ENCODE results near the gene SDR42E2.
"Not testable (repeated sequence)": the region's sequence is repeated elsewhere in the genome, so short reads cannot be mapped to it uniquely, and the experiment has no call there.

SDR42E2 gene

DNA sequence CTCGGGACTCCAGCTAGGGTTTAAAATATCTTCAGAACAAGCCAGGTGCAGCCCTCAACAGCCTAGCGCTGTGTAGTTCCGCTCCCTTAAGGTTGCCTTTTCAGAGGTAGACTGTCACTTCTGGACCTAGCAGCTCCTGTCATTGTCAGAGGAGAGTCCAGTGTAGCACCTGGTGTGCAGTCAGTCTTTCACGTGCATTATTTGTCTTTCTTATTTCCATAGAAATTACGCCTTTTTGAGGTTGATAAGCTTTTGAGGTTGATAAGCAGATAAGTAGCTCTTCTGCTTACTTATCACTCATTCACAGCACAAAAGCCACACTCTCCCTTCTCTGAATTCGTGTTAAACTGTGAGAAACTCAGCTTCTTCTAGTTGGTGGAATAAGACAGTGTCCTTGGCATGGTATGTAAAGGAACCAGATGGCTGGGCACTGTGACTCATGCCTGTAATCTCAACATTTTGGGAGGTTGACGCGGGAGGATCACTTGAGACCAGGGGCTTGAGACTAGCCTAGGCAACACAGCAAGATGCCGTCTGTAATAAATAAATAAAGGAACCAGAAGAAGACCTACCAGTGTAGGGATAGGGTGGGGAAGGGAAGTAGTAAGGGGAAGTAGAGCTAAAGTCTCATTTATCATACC lies 54.0 kb downstream of the SDR42E2 start:
- TF ChIP-seq, protein P1, sequence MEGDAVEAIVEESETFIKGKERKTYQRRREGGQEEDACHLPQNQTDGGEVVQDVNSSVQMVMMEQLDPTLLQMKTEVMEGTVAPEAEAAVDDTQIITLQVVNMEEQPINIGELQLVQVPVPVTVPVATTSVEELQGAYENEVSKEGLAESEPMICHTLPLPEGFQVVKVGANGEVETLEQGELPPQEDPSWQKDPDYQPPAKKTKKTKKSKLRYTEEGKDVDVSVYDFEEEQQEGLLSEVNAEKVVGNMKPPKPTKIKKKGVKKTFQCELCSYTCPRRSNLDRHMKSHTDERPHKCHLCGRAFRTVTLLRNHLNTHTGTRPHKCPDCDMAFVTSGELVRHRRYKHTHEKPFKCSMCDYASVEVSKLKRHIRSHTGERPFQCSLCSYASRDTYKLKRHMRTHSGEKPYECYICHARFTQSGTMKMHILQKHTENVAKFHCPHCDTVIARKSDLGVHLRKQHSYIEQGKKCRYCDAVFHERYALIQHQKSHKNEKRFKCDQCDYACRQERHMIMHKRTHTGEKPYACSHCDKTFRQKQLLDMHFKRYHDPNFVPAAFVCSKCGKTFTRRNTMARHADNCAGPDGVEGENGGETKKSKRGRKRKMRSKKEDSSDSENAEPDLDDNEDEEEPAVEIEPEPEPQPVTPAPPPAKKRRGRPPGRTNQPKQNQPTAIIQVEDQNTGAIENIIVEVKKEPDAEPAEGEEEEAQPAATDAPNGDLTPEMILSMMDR (IDR thresholded peaks at IDR 0.05; ENCODE audit: low read depth, low read length, missing control alignments), result no peak
- in situ Hi-C loops (cut with HindIII; ENCODE audit: low sequenced_read_pairs), result no loop called here
- no peak for DNase-seq (ENCODE audit: low read depth)
- H3K4me3 ChIP-seq (ENCODE audit: low read depth, low read length), result no peak overlapping the region

DNA sequence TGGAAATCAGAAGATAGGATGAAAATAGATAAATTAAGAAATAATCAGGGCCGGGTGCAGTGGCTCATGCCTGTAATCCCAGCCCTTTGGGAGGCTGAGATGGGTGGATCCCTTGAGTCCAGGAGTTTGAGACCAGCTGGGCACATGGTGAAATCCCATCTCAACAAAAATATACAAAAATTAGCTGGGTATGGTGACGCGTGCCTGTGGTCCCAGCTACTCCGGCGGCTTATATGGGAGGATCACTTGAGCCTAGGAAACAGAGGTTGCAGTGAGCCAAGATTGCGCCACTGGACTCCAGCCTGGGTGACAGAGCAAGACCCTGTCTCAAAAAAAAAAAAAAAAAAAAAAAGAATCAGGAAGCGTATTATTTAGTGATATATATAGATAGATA lies 54.5 kb downstream of the SDR42E2 start:
- in situ Hi-C loops (cut with HindIII; ENCODE audit: low sequenced_read_pairs), result not testable (repeated sequence)

DNA sequence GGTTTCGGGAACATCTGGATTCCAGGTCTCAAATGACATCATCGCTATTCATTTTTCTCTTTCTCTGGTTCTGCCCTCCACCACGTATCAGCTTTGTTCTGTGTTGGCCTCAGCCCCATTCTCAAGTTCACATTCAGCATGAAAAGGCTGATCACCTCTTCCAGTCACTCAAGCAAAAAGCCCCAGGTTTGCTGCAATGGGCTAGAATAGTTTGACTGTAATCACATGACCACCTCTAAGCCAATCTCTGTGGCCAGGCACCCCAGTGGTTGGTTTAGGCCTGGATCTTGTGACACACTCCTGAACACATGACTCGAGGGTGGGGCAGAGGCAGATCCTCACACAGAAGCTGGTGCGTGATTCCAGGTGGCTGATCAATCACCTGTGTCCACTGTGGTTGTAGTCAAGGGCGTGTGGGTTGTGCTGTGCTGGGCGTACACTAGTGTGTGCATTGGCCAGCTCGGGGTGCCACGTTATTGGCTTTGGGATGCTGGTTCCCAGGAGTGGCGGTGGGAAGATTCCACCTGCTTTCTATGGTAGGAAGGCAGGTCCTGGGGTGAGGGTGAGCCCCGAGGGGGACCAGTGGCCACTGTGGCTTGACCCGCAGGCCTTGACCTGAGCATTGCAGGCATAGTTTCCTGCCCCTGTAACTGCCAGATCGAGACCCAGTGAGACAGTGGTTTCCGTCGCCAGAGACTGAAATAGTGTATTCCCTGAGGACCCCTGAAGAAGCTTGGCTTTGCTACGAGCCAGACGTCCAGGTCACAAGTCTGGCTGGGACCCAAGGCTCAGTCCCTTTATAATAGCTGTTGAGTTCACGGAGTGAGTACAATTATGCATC lies 55.8 kb downstream of the SDR42E2 start:
- TF ChIP-seq, protein P1 (IDR thresholded peaks at IDR 0.05; ENCODE audit: low read depth, low read length, missing control alignments), result no peak
- DNase-seq (ENCODE audit: low read depth), result no peak
- H3K4me3 ChIP-seq (ENCODE audit: low read depth, low read length), result no peak overlapping the region
- in situ Hi-C loops (cut with HindIII; ENCODE audit: low sequenced_read_pairs), result no loop called here

More for the DNA sequence above, 54.5 kb downstream of the SDR42E2 start:
- not testable (repeated sequence) for DNase-seq (ENCODE audit: low read depth); H3K4me3 ChIP-seq (ENCODE audit: low read depth, low read length)

DNA sequence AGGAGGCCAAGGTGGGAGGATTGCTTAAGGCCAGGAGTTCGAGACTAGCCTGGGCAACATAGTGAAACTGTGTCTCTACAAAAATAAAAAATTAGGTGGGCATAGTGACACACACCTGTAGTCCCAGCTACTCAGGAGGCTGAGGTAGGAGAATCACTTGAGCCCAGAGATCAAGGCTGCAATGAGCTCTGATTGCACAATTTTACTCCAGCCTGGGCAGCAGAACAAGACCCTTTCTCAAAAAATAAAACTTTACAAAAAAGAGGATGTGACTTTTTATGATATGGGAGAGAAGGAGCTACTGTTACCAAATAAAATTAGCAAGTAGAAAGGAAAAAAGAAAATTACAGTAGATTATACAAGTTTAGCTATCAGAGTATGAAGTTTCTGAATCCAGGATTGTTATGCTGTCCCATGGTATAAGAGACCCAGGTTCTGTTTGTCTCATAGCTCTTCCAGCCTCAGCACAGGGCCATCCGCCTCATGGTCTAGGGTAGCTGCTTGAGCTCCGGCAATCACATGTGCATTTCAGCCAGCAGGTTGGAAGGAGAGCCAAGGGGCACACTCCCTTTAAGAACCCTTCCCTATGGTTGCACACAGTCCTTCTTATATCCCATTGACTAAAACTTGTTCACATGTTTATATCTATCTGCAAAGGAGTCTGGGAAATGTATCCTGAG lies 57.2 kb downstream of the SDR42E2 start:
- H3K4me3 ChIP-seq (ENCODE audit: low read depth, low read length), result no peak overlapping the region
- TF ChIP-seq, protein P1 (IDR thresholded peaks at IDR 0.05; ENCODE audit: low read depth, low read length, missing control alignments), result no peak
- no peak for DNase-seq (ENCODE audit: low read depth)
- in situ Hi-C loops (cut with HindIII; ENCODE audit: low sequenced_read_pairs), result no loop called here

DNA sequence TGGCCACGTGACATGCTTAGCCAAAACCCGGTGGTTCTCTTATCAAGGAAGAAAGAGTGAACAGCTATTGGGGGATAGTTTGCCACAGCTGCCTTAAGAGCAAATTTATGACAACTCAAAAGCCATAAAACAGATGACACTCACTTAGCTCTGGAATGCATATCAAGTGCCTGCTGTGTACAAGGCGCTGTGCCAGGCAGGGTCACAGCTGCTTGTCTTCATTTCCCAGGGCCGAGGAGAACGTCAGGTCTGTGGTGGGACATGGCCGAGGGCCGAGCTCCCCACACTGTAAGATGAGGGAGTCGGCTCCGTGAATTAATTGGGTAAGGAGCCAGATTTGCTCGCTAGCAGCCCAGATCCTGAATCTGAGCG lies 57.7 kb downstream of the SDR42E2 start:
- TF ChIP-seq, protein P1 (IDR thresholded peaks at IDR 0.05; ENCODE audit: low read depth, low read length, missing control alignments), result no peak
- in situ Hi-C loops (cut with HindIII; ENCODE audit: low sequenced_read_pairs), result no loop called here
- peak; percentile 89 for DNase-seq (ENCODE audit: low read depth)
- H3K4me3 ChIP-seq (ENCODE audit: low read depth, low read length), result no peak overlapping the region

DNA sequence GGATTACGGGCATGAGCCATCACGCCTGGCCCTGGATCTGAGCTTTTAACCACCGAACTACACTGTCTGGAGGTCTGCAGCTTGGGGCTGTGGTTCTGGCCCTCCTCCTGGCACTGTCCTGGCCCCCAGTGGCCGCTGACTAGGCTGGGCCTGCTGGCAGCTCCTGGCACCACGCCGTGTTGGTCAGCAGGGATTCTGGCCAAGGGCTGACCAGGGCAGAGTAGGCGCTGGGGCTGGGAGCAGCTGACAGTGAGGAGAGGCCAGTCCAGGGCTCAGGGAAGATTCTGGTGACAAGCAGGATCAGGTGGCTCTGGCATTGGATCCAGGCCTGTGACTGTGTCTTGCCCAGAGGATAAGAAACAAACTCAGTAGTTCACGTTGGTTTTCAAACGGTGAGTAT lies 58.4 kb downstream of the SDR42E2 start:
- TF ChIP-seq, protein P1 (IDR thresholded peaks at IDR 0.05; ENCODE audit: low read depth, low read length, missing control alignments), result no peak
- no peak overlapping the region for H3K4me3 ChIP-seq (ENCODE audit: low read depth, low read length)
- DNase-seq (ENCODE audit: low read depth), result no peak
- in situ Hi-C loops (cut with HindIII; ENCODE audit: low sequenced_read_pairs), result no loop called here

Data from astrocyte of the cerebellum (primary cell).